ENCODE results near the gene VAV3. TPM values are rescaled to one million over a fixed set of nuclear protein-coding genes. Genes with fewer than 3 reads are reported as not detected.

Gene VAV3
- total RNA-seq, 1 experiment from 2014 or later: not detected

- Histone ChIP-seq H3K27me3 (ENCODE audit: insufficient read depth, low read length) (no peaks in the 10 kb centered on the region), H3K9me2 (ENCODE audit: insufficient read depth) (no peaks in the 10 kb centered on the region), H3K27ac (ENCODE audit: low read depth, low read length) (no peak overlapping the region), H2AFZ (ENCODE audit: low read depth, low read length, poor library complexity, severe bottlenecking) (no peak overlapping the region), H3K4me3 (replicated peaks in 1 of 2; ENCODE audit: low read depth in 1 of 2, low read length in 2 of 2) (no peak overlapping the region), H4K20me1 (ENCODE audit: insufficient read depth) (no peaks in the 10 kb centered on the region), H3K79me2 (ENCODE audit: insufficient read depth, low read length) (no peaks in the 10 kb centered on the region), H3K9ac (ENCODE audit: low read length) (no peak overlapping the region), H3K4me1 (ENCODE audit: control insufficient read depth in 1 of 2, insufficient read depth in 2 of 2, low read length in 2 of 2) (no peaks in the 10 kb centered on the region), H3K36me3 (ENCODE audit: control insufficient read depth in 1 of 2, insufficient read depth in 2 of 2, low read length in 2 of 2) (no peaks in the 10 kb centered on the region), H3K9me3 (ENCODE audit: control insufficient read depth in 1 of 2, insufficient read depth in 1 of 2, low read depth in 1 of 2, low read length in 2 of 2) (0 out of 4 replicates have a peak, but pooled peaks cover 0 to 5% of the 10 kb centered on the region in 2 experiments), H3K4me2 (ENCODE audit: low read length) (no peak overlapping the region)
- no peak for ATAC-seq
- intact Hi-C loops (cut with micrococcal nuclease): no loop called here
- POLR2A ChIA-PET: no interaction called here
- TF ChIP-seq RAD21 (IDR thresholded peaks at IDR 0.05; ENCODE audit: low read depth) (no peak), SIN3A (IDR thresholded peaks at IDR 0.05; ENCODE audit: low read depth) (no peak), YY1 (IDR thresholded peaks at IDR 0.05; ENCODE audit: extremely low read depth, insufficient replicate concordance, low read depth, low read length) (no peak), MAX (IDR thresholded peaks at IDR 0.05) (no peak), REST (IDR thresholded peaks at IDR 0.05; ENCODE audit: low read depth) (no peak), CTCF (IDR thresholded peaks at IDR 0.05 in 2 of 3, conservative IDR thresholded peaks at IDR 0.05 in 1 of 3; ENCODE audit: borderline replicate concordance in 1 of 3, insufficient read depth in 1 of 3, low read depth in 2 of 3, low read length in 2 of 3) (no peak), ZNF274 (IDR thresholded peaks at IDR 0.05; ENCODE audit: low read depth, low read length) (no peak)
- RAD21 ChIA-PET (ENCODE audit: low non-redundant PET in 1 of 2, low total read pairs in 2 of 2, uncharacterized antibody in 2 of 2, unreplicated experiment in 2 of 2): no interaction called here
- no peak for DNase-seq (ENCODE audit: low read depth, low spot score)
- CTCF ChIA-PET: no interaction called here
- no TSS peak for BruUV-seq (replicated peaks)
These were observed 275.2 kb downstream of the VAV3 start for GRCh38 chr1:107689733-107690132.
